ENCODE results near the gene TEDC2.

The TEDC2 gene

GRCh38 chr16:2512735-2513404, 53.0 kb downstream of the TEDC2 start:
- Histone ChIP-seq H3K9me3 (ENCODE audit: control insufficient read depth in 1 of 2, low read length in 2 of 2) (no peaks in the 10 kb centered on the region), H3K4me1 (ENCODE audit: control insufficient read depth in 1 of 2, insufficient read depth in 2 of 2, low read length in 2 of 2) (peaks cover 17 to 41% of the 10 kb centered on the region in 2 donors)

GRCh38 chr16:2513405-2514332, 53.8 kb downstream of the TEDC2 start, which contains the start of gene ATP6V0C:
Gene ATP6V0C (plus strand): TSS chr16:2513952. CDS start chr16:2514104, 152 bp downstream.
- H3K27ac ChIP-seq (ENCODE audit: low read length): peak within 1 kb of the TSS; percentile 90
- H3K9me3 ChIP-seq (ENCODE audit: control insufficient read depth in 1 of 2, low read length in 2 of 2): no peaks in the 10 kb centered on the region
- no peaks in the 10 kb centered on the region for H3K36me3 ChIP-seq (ENCODE audit: control insufficient read depth in 1 of 2, insufficient read depth in 2 of 2, low read length in 2 of 2)
- H3K4me1 ChIP-seq (ENCODE audit: control insufficient read depth in 1 of 2, insufficient read depth in 2 of 2, low read length in 2 of 2): peaks cover 23 to 49% of the 10 kb centered on the region in 2 donors
- H3K27me3 ChIP-seq (ENCODE audit: low read depth, low read length): no peaks in the 10 kb centered on the region
- peak within 1 kb of the TSS; percentile 80 to 93 for H3K4me3 ChIP-seq (ENCODE audit: low read depth in 1 of 2, low read length in 2 of 2)

More at GRCh38 chr16:2512735-2513404, 53.0 kb downstream of the TEDC2 start:
- Histone ChIP-seq H3K4me3 (ENCODE audit: low read depth in 1 of 2, low read length in 2 of 2) (peak overlapping the region; percentile 14 to 62), H3K36me3 (ENCODE audit: control insufficient read depth in 1 of 2, insufficient read depth in 2 of 2, low read length in 2 of 2) (no peaks in the 10 kb centered on the region), H3K27me3 (ENCODE audit: low read depth, low read length) (no peaks in the 10 kb centered on the region), H3K27ac (ENCODE audit: low read length) (no peak overlapping the region)

All from muscle layer of duodenum (tissue), 2 donors.